Endothelial cell of umbilical vein (primary cell): ENCODE data around the gene ACP2. TPM values are rescaled to one million over a fixed set of nuclear protein-coding genes. Genes with fewer than 3 reads are reported as not detected.

ENCODE experiments used
- BruUV-seq: library from RNA; stranded (reverse); fragments of 400-500 nt; replicated peaks from 2 replicates; lab custom pipeline; 2021; lab: Mats Ljungman, UMichigan
- CTCF ChIA-PET: fragments of 300-600, 350-600 bp; sonication (Branson Sonifier 250); formaldehyde crosslinking; loops from one replicate; lab custom pipeline; 2021; ENCODE audit warnings: antibody characterized with exemption, inconsistent platforms; lab: Charles Lee
- POLR2A ChIA-PET: fragments of 300-600, 350-600 bp; sonication (Branson Sonifier 250); formaldehyde crosslinking; loops from one replicate; lab custom pipeline; 2021; ENCODE audit warnings: antibody characterized with exemption, inconsistent platforms; lab: Charles Lee
- DNase-seq: peaks from one replicate; pipeline ENCODE4 v3.0.0-alpha.2; 2011; ENCODE audit warnings: low read depth, low spot score
- FAIRE-seq: peaks from 2 replicates; lab custom pipeline; 2011; peaks lifted over from hg19 to GRCh38; lab: Jason Lieb, UNC
- H2AFZ ChIP-seq: 2 replicates; pipeline ENCODE4 v1.6.0; 2012; ENCODE audit warnings: low read depth, low read length, control low read depth, inconsistent platforms
- H3K27ac ChIP-seq: 2 replicates; pipeline ENCODE4 v1.5.1; 2011; ENCODE audit warnings: low read depth, mild to moderate bottlenecking, control low read depth, low read length, moderate library complexity; ENCODE audit not compliant: insufficient read depth
- H3K27me3 ChIP-seq, 2 experiments: 2 replicates each; pipeline versions ENCODE4 v1.6.0 to v1.6.1; 2011; ENCODE audit warnings: low read length in 2 of 2, mixed read lengths in 1 of 2; ENCODE audit not compliant: control insufficient read depth in 2 of 2, insufficient read depth in 2 of 2
- H3K36me3 ChIP-seq, 2 experiments: 2 replicates in 1 of 2; 3 replicates in 1 of 2; pipeline ENCODE4 v1.5.1; 2011; ENCODE audit warnings: low read length in 2 of 2, mild to moderate bottlenecking in 1 of 2, moderate library complexity in 1 of 2; ENCODE audit not compliant: control insufficient read depth in 2 of 2, insufficient read depth in 2 of 2; ENCODE audit errors: extremely low read depth in 1 of 2
- H3K4me1 ChIP-seq: 3 replicates; pipeline ENCODE4 v1.5.1; 2011; ENCODE audit warnings: mild to moderate bottlenecking, low read length; ENCODE audit not compliant: control insufficient read depth, insufficient read depth; ENCODE audit errors: extremely low read depth
- H3K4me2 ChIP-seq: 2 replicates; pipeline ENCODE4 v1.6.1; 2011; ENCODE audit warnings: low read length, control low read depth, mixed read lengths; ENCODE audit not compliant: insufficient read depth
- H3K4me3 ChIP-seq, 3 experiments: fragments of 200-600 bp in 1 of 3; sonication (generic), shearing (Covaris generic) in 1 of 3; replicated peaks in 1 of 3; 2 replicates each; pipeline ENCODE4 v1.5.1; 2011 to 2016; ENCODE audit warnings: control low read depth in 3 of 3, low read length in 3 of 3, mild to moderate bottlenecking in 2 of 3, inconsistent platforms in 1 of 3, low read depth in 1 of 3, moderate library complexity in 1 of 3; ENCODE audit not compliant: insufficient read depth in 1 of 3
- H3K79me2 ChIP-seq: 2 replicates; pipeline ENCODE4 v1.6.0; 2012; ENCODE audit warnings: low read length, inconsistent platforms; ENCODE audit not compliant: control insufficient read depth, insufficient read depth
- H3K9ac ChIP-seq: replicated peaks from 2 replicates; pipeline ENCODE3; 2011; ENCODE audit warnings: low read length, control low read depth; ENCODE audit not compliant: insufficient read depth; ENCODE audit errors: extremely low read depth
- H3K9me1 ChIP-seq: replicated peaks from 3 replicates; pipeline ENCODE4 v1.6.0; 2011; ENCODE audit warnings: mild to moderate bottlenecking, low read length; ENCODE audit not compliant: control insufficient read depth, insufficient read depth; ENCODE audit errors: extremely low read depth
- H3K9me3 ChIP-seq: replicated peaks from 2 replicates; pipeline ENCODE4 v1.5.1; 2012; ENCODE audit warnings: low read length, inconsistent platforms; ENCODE audit not compliant: control insufficient read depth, insufficient read depth
- H4K20me1 ChIP-seq: replicated peaks from 2 replicates; pipeline ENCODE3; 2011; ENCODE audit warnings: mild to moderate bottlenecking, low read length; ENCODE audit not compliant: control insufficient read depth, insufficient read depth; ENCODE audit errors: extremely low read depth
- EZH2 ChIP-seq: IDR thresholded peaks from 2 replicates; pipeline ENCODE4 v1.6.1; 2012; ENCODE audit warnings: borderline replicate concordance, low read depth, mild to moderate bottlenecking, moderate library complexity, low read length, inconsistent platforms; ENCODE audit not compliant: severe bottlenecking
- FOS ChIP-seq: IDR thresholded peaks from 2 replicates; pipeline ENCODE4 v1.6.1; 2011; ENCODE audit warnings: mild to moderate bottlenecking, low read length, moderate library complexity, borderline replicate concordance; ENCODE audit not compliant: insufficient read depth
- GATA2 ChIP-seq: IDR thresholded peaks from 2 replicates; pipeline ENCODE4 v1.7.0; 2011; ENCODE audit warnings: low read depth, mild to moderate bottlenecking, moderate library complexity, mixed read lengths, low read length; ENCODE audit not compliant: insufficient read length, insufficient read depth
- JUN ChIP-seq: IDR thresholded peaks from 2 replicates; pipeline ENCODE4 v1.6.1; 2011; ENCODE audit warnings: borderline replicate concordance, low read depth; ENCODE audit not compliant: insufficient read length, insufficient read depth
- MYC ChIP-seq: IDR thresholded peaks from one replicate; pipeline ENCODE4 v1.6.1; 2011; ENCODE audit warnings: mild to moderate bottlenecking, low read depth, low read length
- POLR2A ChIP-seq: IDR thresholded peaks from 2 replicates; pipeline ENCODE4 v1.6.1; 2012; ENCODE audit warnings: low read depth, mild to moderate bottlenecking, control low read depth, low read length
- POLR2AphosphoS5 ChIP-seq: IDR thresholded peaks from 2 replicates; pipeline ENCODE4 v1.6.1; 2012; ENCODE audit warnings: low read depth, mild to moderate bottlenecking, control low read depth, low read length, moderate library complexity; ENCODE audit not compliant: insufficient read depth
- dilution Hi-C: fragments of 300-500 bp; cut with MboI; formaldehyde crosslinking; loops from one replicate; pipeline ENCODE4 v1.15.0; 2019; ENCODE audit warnings: low sequenced_read_pairs; ENCODE audit not compliant: extremely low pct_ligation_motif_present
- intact Hi-C: fragments of 100-400 bp; cut with micrococcal nuclease; formaldehyde crosslinking; loops from one replicate; pipeline ENCODE4 v1.10.0; 2022
- polyA plus RNA-seq, 4 experiments: library from polyadenylated mRNA; depleted of rRNA in 3 of 4; stranded (reverse) in 3 of 4; unstranded in 1 of 4; fragments of >200 nt; gene quantifications; 2 replicates each; pipeline versions ENCODE4 v1.2.1 to v1.2.3, GENCODE V29; 2011 to 2012; ENCODE audit warnings: missing spikeins in 1 of 4
- total RNA-seq: library from RNA; stranded (reverse); gene quantifications from 2 replicates; pipeline ENCODE4 v1.2.3, GENCODE V29; 2021
- TF ChIP-seq, protein P1 (sequence below), 2 donors: IDR thresholded peaks; 1 replicate in 1 of 2; 2 replicates in 1 of 2; pipeline ENCODE4 v1.5.1; 2011; ENCODE audit warnings: low read length in 2 of 2, mild to moderate bottlenecking in 2 of 2, moderate library complexity in 2 of 2, control low read depth in 1 of 2, inconsistent platforms in 1 of 2, low read depth in 1 of 2; ENCODE audit not compliant: insufficient read depth in 1 of 2; ENCODE audit errors: extremely low read depth in 1 of 2
- TF ChIP-seq, protein P2 (sequence below): IDR thresholded peaks from 2 replicates; pipeline ENCODE4 v1.6.1; 2011; ENCODE audit not compliant: insufficient read depth, insufficient read length

Gene ACP2
- total and polyA plus RNA-seq, 2 donors (not counting 3 experiments of a cell fraction or from before 2014, with no cell fraction given), result 35.6 to 49.2 TPM

DNA sequence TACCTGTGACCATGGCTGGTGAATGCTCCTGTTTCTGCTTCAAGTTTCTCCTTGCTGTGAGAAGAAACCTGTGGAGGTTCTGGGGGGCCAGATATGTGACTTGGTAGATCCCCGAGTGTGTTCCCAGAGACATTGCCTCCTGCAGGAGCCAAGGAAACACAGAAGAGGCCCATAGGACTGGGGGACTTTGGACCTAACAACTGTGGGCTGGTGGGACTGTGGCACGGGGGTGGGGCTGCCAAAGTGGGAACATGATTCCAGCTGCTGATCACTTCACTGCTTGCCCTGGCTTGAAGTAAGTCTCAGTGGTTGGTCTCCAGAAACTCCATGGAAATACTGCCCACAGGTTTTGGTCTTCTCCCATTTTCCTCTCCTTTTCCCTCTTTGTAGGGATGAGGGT, 5.0 kb upstream of the ACP2 start:
- DNase-seq (no peak), FAIRE-seq (no peak)
- no peaks in the 10 kb centered on the region for H3K36me3 ChIP-seq
- H3K9ac ChIP-seq, result no peak overlapping the region
- no peaks in the 10 kb centered on the region for H3K27me3 ChIP-seq
- H3K4me1 ChIP-seq, result peaks cover 33% of the 10 kb centered on the region
- CTCF ChIA-PET, result no interaction called here
- H3K4me2 ChIP-seq, result no peak overlapping the region
- TF ChIP-seq FOS (no peak), EZH2 (no peak), POLR2AphosphoS5 (no peak), MYC (no peak), POLR2A (no peak), GATA2 (no peak), JUN (no peak)
- TF ChIP-seq, protein P1, sequence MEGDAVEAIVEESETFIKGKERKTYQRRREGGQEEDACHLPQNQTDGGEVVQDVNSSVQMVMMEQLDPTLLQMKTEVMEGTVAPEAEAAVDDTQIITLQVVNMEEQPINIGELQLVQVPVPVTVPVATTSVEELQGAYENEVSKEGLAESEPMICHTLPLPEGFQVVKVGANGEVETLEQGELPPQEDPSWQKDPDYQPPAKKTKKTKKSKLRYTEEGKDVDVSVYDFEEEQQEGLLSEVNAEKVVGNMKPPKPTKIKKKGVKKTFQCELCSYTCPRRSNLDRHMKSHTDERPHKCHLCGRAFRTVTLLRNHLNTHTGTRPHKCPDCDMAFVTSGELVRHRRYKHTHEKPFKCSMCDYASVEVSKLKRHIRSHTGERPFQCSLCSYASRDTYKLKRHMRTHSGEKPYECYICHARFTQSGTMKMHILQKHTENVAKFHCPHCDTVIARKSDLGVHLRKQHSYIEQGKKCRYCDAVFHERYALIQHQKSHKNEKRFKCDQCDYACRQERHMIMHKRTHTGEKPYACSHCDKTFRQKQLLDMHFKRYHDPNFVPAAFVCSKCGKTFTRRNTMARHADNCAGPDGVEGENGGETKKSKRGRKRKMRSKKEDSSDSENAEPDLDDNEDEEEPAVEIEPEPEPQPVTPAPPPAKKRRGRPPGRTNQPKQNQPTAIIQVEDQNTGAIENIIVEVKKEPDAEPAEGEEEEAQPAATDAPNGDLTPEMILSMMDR (IDR thresholded peaks at IDR 0.05; ENCODE audit: extremely low read depth in 1 of 2, insufficient read depth in 1 of 2, low read depth in 1 of 2, low read length in 2 of 2), result no peak
- TF ChIP-seq, protein P2, sequence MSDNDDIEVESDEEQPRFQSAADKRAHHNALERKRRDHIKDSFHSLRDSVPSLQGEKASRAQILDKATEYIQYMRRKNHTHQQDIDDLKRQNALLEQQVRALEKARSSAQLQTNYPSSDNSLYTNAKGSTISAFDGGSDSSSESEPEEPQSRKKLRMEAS, result no peak
- no peak overlapping the region for H3K27ac ChIP-seq
- POLR2A ChIA-PET, result no interaction called here
- BruUV-seq, result no TSS peak
- H3K4me3 ChIP-seq, result no peak overlapping the region
- no peaks in the 10 kb centered on the region for H4K20me1 ChIP-seq
- H3K9me1 ChIP-seq, result no peaks in the 10 kb centered on the region
- H2AFZ ChIP-seq, result no peak overlapping the region
- dilution Hi-C loops (no loop called here), intact Hi-C loops (loop anchor here (2.0 kb wide), 1 partner anchor 39 kb away; the partner anchor contains the start of gene DDB2)
- H3K9me3 ChIP-seq, result no peaks in the 10 kb centered on the region
- H3K79me2 ChIP-seq, result peaks cover 5% of the 10 kb centered on the region
